ENCODE measurements around the gene MPST. TPM values are rescaled to one million over a fixed set of nuclear protein-coding genes. Genes with fewer than 3 reads are reported as not detected.

MPST gene
- total RNA-seq, 1 donor from 2014 or later = 113 TPM

DNA sequence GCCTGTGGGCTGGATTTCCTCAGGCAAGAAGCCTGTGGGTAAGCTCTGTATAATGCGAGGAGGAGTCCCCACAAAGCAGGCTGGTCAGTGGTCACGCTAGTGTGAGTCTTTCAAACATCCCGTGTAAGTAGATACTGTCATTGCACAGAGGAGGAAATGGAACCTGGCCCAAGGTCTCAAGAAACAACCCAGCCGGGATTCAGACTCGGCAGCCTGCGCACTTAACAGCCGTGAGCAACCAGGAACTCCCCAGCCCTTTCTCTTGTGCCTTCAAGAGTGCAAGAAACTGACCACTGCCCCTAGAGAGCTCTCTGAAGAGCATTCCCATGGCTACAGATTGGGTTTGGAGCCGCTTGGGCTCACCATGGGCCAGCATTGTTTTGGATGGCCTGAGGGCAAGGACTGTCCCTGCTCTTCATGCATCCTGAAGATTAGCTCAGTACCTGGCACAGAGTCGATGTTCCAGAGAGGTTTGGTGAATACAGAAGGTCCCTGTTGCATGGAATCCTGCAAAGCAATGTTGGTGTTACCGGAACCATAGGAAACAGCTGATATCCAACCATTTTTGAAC, 6.0 kb downstream of the MPST start:
- H3K4me3 ChIP-seq = no peak overlapping the region
- H3K27ac ChIP-seq = no peak overlapping the region
- TF ChIP-seq, protein P1, sequence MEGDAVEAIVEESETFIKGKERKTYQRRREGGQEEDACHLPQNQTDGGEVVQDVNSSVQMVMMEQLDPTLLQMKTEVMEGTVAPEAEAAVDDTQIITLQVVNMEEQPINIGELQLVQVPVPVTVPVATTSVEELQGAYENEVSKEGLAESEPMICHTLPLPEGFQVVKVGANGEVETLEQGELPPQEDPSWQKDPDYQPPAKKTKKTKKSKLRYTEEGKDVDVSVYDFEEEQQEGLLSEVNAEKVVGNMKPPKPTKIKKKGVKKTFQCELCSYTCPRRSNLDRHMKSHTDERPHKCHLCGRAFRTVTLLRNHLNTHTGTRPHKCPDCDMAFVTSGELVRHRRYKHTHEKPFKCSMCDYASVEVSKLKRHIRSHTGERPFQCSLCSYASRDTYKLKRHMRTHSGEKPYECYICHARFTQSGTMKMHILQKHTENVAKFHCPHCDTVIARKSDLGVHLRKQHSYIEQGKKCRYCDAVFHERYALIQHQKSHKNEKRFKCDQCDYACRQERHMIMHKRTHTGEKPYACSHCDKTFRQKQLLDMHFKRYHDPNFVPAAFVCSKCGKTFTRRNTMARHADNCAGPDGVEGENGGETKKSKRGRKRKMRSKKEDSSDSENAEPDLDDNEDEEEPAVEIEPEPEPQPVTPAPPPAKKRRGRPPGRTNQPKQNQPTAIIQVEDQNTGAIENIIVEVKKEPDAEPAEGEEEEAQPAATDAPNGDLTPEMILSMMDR (IDR thresholded peaks at IDR 0.05) = no peak
- intact Hi-C loops (cut with DNase I) = no loop called here
- H3K9me3 ChIP-seq = no peaks in the 10 kb centered on the region
- DNase-seq (ENCODE audit: low spot score in 2 of 2) = no peak
- H3K4me1 ChIP-seq = peaks cover 3 to 25% of the 10 kb centered on the region in 2 donors
- no peaks in the 10 kb centered on the region for H3K27me3 ChIP-seq
- peaks cover 55 to 62% of the 10 kb centered on the region in 2 donors for H3K36me3 ChIP-seq

DNA sequence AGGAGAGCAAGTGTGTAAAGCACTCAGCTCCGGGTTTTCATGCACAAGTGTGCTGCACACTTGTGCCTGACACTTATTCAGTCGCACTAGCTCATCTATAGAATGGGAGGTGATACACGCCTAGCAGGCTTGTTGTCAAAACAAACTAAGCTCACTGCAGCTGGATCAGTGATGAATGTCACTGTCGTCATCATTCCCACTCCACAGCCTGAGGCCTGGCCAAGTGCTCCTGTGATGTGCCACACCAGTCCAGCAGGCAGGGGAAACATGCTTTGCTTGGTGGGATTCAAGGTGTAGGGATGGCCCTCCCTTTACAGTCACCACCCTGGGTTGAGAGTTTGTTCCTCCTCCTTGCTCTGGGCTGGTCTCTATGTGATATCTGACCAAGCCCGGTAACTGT, 6.8 kb downstream of the MPST start:
- no peak for DNase-seq (ENCODE audit: low spot score in 2 of 2)
- Histone ChIP-seq H3K27ac (no peak overlapping the region), H3K4me1 (peaks cover 0 to 18% of the 10 kb centered on the region in 2 donors), H3K27me3 (no peaks in the 10 kb centered on the region), H3K4me3 (no peak overlapping the region), H3K36me3 (peaks cover 55 to 62% of the 10 kb centered on the region in 2 donors), H3K9me3 (no peaks in the 10 kb centered on the region)
- TF ChIP-seq, protein P1 (IDR thresholded peaks at IDR 0.05) = no peak
- intact Hi-C loops (cut with DNase I) = no loop called here

DNA sequence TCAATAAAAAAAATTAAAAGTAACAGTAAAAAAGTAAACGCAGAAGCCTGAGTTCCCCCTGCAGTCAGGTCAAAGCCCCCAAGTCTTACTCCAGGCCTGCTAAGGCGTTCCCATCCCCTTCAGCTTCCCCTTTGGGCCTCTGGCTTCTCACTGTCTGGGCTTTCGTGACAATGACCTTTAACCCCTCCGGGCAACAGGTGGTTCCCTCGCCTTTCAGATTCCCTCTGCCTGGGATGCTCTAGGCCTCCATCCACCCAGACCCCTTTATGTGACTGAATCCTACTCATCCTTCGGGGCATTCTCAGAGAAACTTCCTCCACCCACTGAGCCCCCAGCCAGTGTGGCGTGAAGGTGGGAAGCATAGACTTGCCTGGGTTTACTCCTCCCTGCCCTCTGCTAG, 8.0 kb downstream of the MPST start:
- no peak for DNase-seq (ENCODE audit: low spot score in 2 of 2)
- Histone ChIP-seq H3K4me1 (peaks cover 0 to 6% of the 10 kb centered on the region in 2 donors), H3K9me3 (no peaks in the 10 kb centered on the region), H3K27me3 (no peaks in the 10 kb centered on the region), H3K27ac (no peak overlapping the region), H3K36me3 (peaks cover 55 to 62% of the 10 kb centered on the region in 2 donors), H3K4me3 (no peak overlapping the region)
- intact Hi-C loops (cut with DNase I) = no loop called here
- TF ChIP-seq, protein P1 (IDR thresholded peaks at IDR 0.05) = no peak

DNA sequence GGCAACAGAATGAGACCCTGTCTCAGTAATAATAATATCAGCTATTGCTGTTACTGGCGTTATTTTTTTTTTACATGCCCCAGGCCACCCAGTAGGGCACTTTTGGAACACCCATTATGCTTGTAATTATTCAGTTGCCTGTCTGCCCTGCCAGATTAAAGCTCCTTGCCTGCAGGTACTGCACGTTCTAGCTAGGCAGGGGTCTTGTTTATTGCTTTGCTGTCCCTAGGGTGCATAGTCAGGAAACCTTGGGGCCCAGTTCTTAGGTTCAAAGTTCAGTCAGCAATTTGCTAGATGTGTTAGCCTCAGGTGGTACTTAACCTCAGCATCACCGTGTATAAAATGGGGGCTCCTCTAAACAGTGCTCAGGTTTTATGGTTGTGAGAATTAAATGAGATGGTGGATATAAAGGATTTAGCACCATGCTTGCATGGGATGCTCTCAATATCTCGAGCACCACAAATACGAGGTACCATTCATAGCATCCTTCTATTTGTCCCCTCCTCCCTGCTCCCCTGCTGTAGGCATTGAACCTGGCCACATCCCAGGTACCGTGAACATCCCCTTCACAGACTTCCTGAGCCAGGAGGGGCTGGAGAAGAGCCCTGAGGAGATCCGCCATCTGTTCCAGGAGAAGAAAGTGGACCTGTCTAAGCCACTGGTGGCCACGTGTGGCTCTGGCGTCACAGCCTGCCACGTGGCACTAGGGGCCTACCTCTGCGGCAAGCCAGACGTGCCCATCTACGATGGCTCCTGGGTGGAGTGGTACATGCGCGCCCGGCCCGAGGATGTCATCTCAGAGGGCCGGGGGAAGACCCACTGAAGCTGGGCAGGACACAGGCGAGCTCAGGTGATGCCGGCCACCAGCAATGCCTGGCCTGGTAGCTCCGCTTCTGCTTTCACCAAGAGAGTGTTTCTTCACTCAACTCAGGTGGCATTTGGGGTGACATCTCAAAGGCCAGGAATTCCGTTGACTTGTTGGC, 9.4 kb downstream of the MPST start:
- no peaks in the 10 kb centered on the region for H3K27me3 ChIP-seq
- no peaks in the 10 kb centered on the region for H3K4me1 ChIP-seq
- no peak overlapping the region for H3K27ac ChIP-seq
- peaks cover 55 to 62% of the 10 kb centered on the region in 2 donors for H3K36me3 ChIP-seq
- intact Hi-C loops (cut with DNase I) = no loop called here
- H3K9me3 ChIP-seq = no peaks in the 10 kb centered on the region
- no peak overlapping the region for H3K4me3 ChIP-seq
- TF ChIP-seq, protein P1 (IDR thresholded peaks at IDR 0.05) = no peak
- no peak for DNase-seq (ENCODE audit: low spot score in 2 of 2)

DNA sequence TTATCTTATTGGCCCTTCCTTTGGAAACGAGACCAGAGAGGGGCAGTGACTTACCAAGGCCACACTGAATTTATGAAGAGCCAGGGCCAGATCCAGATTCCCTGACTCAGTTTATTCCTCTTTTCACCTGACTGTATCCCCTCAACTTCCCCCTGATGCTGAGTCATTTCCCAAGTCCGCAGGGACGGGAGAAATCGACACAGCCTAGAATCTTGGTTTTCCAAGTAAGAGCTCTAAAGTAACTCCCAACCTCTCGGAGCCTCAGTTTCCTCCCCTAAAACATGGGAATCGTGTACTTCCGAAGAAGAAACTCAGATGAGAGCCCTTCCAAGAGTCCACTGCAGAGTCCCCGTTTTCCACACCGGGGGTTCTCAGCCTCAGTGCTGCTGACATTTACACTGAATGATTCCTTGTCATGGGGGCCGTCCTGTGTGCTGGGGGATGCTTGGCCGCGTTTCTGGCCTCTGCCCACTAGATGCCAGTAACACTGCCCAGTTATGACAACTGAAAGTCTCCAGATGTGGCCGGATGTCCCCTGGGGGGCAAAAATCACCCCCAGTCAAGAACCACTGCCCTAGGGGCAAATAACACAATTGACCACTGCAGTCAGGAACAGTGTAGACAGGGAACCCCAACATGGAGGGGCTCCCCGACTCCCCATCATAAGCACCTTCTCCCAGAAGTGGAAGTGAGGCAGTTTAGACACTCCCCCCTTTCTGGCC, 11.2 kb downstream of the MPST start:
- Histone ChIP-seq H3K4me3 (no peak overlapping the region), H3K4me1 (no peaks in the 10 kb centered on the region), H3K36me3 (peaks cover 40 to 45% of the 10 kb centered on the region in 2 donors), H3K9me3 (no peaks in the 10 kb centered on the region), H3K27me3 (no peaks in the 10 kb centered on the region), H3K27ac (no peak overlapping the region)
- TF ChIP-seq, protein P1 (IDR thresholded peaks at IDR 0.05) = no peak
- intact Hi-C loops (cut with DNase I) = no loop called here
- DNase-seq (ENCODE audit: low spot score in 2 of 2) = no peak

Data from ascending aorta (tissue), 2 donors.